NCI-H187 treated with DMSO at 0.1 percent for 48 hours (cell line): Measurements from ENCODE around the gene NCAM1.
"Not testable (repeated sequence)": the region's sequence is repeated elsewhere in the genome, so short reads cannot be mapped to it uniquely, and the experiment has no call there.

Experiments
- DNase-seq: peaks from one replicate; lab custom pipeline; 2025; lab: John Stamatoyannopoulos, UW

The NCAM1 gene

DNA sequence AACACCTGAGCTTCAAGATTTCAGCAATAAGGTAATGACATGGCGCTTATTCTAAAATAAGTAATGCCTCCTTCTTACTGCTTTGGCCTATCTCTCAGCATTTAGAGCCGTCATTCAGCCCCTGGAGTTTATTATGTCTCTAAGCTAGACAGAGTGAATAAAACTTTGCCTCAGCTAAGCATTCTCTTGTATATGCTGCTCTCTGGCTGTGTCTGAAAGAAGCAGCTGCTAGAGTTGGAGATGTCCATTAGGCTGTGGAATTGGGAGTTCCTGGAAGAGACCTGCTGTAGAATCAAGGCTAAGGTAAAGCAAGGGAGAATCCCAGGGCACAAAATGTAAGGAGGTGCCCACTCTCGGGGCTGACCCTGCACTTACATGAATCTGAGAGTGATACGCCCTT lies 317.7 kb downstream of the NCAM1 start:
- no peak for DNase-seq

DNA sequence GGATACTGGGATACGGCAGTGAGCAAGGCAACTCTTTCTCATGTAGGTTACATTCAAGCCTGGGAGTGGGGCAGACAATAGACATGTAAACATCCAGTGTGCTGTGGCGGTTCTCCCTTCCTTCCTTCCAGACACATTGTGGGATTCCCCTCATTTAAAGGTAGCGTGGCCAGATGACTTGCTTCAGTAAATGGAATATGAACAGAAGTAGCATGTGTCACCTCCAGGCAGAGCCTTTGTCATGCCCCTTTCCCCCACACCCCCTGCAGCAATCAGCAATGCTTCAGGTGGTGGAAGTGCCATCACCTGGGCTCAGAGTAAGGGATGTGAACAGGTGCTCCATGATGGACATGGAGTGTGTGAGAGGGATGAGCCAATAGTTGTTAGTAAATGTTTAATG lies 318.4 kb downstream of the NCAM1 start:
- DNase-seq = no peak

DNA sequence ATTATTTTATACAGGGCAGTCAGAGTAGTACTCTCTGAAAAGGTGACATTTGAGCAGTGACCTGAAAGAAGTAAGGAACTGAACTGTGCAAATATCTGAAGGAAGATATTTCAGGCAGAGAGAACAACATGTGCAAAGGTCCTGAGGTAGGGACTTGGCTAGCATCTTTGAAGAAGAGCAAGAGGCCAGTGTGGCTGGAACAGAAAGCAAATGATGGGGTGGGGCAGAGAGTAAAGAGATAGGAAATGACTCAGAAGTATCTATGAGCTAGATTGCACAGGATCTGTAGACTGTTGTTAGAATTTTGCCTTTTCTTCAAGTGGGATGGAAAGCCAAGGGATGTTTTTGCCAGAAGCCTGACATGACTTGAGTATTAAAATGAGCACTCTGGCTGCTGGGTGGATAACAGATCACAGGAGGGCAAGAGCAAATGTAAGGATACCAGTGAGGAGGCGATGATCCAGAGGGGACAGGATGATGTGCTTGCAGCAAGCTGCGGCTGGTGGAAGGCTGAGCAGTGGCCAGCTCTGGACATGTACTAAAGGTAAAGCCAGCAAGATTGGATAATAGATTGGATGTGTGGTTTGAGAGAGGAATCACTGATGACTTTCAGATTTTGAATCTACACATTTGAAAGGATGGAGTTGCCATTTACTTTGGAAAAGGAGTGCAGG lies 320.0 kb downstream of the NCAM1 start:
- DNase-seq = no peak

DNA sequence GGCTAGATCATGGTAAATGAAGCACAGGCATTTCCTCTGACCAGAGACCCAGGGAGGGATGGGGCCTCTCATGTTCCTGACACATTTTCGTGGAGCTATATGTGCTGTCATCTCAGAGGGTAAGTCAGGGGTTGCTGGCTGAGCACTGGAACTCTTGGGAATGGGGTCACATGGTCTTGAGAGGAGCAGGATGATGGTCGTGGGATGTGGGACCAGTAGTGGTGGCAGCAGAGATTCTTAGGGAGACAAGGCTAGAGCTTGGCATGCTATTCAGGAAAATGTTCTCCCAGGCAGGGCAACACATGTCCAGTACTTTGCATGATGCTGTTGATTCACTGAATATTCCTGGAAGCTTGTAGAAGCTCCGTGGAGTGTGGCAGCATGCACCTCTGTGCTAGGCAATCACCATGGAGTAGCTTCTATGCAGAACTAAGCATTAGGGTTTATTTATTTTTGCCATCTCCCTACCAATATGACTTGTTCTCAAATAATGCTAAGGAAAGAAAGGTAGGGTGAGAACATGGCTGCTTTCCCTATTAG lies 321.7 kb downstream of the NCAM1 start:
- DNase-seq = no peak

DNA sequence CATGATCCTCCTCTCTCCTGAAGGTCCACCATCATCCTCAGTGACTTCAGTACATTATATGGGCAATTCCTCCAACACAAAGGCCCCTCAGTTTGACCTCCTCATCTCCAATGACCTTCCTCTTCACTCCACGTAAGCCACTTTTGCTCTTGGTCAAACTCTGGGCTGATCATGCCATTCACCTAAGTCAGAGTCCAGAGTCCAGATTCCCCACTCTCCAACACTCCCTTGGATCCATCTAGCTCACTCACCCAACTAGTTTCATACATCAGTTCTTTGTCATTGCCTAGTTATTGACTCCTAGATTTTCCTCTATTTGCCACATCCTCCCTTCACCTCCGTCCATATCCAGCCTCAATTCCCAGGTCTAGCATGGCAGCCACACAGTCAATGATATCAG lies 322.7 kb downstream of the NCAM1 start:
- no peak for DNase-seq

DNA sequence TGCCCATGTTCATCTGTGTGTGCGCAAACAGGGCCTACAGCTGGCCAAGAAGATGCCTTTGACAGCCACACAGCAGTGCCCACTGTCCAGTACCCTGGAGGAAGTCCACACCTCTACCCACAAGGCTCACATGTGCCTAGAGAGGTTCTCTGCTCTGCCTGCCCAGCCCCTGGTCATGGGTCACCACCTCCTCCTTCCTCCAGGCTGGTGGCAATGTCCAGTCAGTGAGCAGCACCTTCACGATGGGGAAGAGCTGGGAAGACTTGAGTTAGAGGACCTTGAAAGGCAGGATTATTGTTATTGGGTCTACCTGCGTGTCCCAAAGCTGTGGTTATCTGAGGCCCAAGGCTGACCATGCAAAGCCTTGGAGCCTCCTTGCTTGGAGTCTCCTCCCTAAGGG lies 324.8 kb downstream of the NCAM1 start:
- DNase-seq = no peak

DNA sequence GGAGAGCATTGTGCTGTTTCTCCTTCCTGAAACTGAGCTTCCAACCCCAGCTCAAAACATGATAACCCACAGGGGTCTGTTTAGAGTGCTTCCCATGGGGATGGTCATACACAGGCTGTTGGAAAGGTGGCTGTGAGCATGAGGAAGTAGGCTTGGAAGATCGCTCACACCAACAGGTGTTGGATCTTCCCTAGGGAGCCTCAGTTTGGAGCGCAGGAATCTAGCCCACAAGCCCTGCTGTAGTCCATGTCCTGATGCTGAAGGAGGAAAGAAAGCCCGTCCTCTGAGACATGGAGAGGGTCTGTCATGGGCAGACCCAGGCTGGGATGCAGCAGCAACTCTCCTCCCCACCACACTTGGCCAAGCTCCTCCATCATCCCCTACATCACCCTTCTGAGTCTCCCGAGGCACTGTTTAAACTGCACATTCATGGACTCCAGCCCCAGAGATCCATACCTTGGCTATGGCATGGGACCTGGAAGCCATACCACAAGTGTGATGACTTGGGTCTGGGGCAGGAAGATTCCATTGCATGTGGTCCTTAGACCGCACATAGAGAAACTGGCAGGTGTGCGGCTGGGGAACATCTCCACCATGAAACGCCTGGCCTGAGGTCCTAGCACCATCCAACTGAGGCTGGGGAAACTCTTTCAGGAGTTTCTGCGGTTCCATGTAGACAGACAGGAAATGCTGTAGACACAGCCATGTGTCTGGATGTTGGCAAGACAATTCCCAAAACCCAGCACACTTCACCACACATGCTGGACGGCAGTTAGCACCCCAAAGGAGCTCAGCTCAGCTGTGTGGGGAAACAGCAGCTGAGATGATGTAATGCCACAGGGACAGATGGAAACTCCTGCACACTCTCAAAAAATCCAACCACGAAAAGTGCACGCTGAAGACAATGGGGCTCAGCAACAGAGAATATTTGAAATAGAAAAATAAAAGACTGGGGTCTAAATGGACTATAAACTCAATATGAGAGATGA lies 325.6 kb downstream of the NCAM1 start:
- DNase-seq = no peak

DNA sequence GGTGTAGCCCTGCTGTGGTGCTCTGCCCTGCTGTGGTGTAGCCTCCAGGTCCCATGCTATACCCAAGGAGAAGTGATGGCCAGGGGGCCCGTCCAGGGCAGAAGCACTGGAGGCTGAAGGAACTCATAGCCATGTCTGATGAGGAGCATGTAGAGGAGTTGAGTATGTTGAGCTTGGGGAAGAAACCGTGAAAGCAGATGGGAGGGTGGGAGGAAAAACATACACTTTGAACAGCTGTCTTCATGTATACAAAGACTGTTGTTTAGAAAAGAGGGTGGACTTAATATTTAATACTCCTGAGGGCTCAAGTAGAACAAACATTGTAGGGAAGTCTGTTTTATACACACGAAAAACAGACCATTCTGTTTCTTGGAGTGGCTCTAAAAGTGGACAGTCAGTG lies 326.6 kb downstream of the NCAM1 start:
- no peak for DNase-seq

DNA sequence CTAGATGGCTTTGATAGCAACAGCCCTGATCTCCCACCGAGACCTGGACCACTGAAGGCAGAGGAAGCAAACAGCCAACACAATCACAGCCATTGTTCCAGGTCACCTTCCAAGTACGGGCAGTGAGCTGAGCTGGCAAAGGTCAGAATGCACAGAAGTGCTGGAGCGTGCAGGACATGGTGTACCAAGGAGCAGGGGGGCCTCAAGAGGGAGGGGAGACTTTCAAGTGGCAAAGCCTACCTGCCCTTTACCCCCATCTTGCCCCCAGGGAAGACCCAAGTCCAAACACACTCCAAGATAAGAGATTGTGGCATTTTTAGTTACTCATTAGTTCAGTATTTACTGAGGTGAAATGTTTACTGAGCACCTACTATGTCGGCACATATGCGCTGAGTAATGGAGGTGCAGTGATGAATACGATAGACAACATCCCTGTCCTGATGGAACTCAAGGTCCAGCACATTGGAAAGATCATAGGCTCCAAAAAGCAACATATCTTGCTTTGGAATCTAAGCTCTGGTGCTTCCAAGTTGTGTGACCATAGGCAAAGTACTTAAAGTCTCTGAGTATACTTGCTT lies 327.2 kb downstream of the NCAM1 start:
- DNase-seq = no peak

DNA sequence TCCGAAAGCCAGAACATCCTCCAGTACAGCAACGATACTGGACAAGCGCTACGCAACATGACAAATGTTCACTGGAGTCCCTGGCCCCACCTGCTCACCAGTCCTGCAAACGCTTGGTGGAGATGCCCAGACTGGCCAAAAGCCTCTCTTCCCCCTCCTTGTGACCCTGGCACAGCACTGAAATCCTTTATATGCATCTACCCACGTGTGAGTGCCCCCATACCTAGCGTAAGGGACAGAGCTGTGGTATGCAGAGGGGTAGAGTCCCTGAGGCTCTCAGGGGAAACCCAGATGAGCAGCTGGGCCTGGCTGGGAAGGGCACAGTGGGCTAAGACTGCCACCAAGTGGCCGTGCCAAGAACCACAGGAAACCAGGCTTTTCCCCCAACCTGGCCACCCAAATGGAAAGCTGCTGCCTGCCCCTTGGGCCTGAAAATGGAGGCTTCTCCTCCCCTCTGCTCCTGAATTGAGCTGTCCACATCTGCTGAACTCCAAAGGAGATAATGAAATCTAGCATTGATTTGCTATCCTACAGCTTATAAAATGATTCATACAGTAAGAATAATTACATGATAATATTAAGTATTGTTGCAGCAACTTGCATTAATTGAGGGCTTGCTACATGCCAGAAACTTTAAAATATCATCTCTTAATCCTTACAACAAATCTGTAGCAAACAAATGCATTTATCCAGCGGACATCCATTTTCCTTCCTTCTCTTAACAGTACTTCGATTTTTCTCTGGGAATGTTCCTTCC lies 328.4 kb downstream of the NCAM1 start:
- DNase-seq = no peak

DNA sequence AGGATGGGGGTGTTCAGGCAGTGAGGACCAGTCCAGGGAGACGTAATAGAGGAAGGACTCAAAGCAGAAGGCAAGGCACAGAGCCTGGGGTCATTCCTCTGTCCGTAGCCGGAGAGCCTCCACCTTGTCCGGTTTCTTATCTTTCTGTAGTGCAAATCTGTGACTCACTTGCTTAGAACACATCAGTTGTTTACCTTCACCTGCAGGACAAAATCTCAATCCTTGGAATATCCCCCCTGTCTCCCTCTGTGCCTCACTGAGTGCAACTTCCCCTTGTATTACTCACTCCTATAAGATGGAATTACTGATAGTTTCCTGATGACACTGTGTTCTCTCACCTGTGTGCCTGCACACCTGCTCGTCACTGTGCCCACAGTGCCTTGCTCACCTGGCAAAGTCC lies 332.7 kb downstream of the NCAM1 start:
- no peak for DNase-seq

DNA sequence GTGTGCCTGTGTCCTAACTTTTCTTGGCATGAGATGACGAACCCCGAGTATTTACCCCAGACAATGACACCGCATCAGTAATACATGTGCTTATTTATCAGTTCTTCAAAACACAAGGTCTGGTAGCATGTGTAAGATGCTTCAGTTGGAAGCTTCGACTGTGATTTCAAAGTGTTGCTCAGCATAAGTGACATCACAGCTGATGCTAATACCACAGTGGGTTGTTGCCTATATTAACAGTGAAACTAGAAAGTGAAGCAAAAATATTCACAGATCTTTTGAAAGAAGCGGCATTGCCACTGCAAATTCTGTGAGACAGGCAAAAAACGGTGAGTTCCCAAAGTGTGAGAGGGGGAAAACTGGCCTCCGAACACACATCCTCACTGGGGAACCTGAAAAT lies 334.8 kb downstream of the NCAM1 start:
- no peak for DNase-seq

DNA sequence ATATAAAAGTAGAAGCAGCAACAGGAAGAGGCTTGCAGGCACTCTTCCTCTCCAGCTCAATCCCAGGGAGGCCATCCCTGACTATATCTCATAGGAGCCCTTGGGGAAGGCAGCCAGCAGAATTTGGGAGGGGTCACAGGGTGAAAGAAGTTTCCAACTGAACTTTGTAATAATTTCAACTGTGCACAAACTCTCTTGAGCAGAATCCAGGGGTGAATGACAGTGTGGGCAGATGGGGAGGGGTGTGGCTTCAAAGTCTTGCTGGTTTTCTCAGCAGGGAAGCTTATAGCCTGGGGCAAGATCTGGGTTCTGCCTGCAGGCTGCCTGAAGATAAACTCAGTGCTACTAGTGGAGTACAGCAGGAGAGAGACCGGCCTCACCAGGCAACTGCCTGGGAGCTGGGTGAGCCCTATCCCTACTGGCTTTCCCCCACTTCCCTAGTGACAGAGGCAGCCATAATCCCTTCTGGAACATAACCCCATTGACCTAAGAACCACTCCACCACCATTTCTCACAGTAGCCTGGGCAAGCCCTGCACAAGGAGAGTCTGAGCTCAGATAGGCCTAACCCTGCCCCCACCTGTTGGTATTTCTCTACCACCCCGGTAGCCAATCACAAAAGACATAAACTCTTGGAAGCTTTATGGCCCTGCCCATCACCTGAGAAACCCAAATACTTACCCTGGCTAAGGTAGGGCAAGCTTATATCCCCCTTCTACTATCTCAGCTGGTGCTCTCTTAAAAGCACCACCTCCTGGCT lies 335.4 kb downstream of the NCAM1 start:
- DNase-seq = no peak

DNA sequence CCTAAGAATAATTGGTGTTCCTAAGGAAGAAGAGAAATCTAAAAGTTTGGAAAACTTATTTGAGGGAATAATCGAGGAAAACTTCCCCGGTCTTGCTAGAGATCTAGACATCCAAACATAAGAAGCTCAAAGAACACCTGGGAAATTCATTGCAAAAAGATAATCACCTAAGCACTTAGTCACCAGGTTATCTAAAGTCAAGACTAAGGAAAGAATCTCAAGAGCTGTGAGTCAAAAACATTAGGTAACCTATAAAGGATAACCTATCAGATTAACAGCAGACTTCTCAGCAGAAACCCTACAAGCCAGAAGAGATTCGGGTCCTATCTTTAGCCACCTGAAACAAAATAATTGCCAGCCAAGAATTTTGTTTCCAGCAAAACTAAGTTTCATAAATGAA lies 337.3 kb downstream of the NCAM1 start:
- DNase-seq = not testable (repeated sequence)

DNA sequence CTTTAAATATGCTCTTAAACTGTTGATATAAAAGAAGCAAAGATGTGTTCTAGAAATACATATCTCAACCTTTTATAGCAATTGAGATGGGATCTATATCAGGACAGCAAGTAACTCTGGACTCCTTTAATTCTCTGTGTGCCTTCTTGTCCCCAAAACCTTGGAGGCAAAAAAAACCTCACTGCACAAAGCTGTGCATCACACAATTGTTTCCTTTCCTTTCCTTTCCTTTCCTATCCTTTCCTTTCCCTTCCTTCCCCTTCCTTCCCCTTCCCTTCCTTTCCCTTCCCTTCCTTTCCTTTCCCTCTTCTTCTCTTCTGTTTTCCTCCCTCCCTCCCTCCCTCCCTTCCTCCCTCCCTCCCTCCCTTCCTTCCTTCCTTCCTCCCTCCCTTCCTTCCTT lies 343.7 kb downstream of the NCAM1 start:
- no peak for DNase-seq

DNA sequence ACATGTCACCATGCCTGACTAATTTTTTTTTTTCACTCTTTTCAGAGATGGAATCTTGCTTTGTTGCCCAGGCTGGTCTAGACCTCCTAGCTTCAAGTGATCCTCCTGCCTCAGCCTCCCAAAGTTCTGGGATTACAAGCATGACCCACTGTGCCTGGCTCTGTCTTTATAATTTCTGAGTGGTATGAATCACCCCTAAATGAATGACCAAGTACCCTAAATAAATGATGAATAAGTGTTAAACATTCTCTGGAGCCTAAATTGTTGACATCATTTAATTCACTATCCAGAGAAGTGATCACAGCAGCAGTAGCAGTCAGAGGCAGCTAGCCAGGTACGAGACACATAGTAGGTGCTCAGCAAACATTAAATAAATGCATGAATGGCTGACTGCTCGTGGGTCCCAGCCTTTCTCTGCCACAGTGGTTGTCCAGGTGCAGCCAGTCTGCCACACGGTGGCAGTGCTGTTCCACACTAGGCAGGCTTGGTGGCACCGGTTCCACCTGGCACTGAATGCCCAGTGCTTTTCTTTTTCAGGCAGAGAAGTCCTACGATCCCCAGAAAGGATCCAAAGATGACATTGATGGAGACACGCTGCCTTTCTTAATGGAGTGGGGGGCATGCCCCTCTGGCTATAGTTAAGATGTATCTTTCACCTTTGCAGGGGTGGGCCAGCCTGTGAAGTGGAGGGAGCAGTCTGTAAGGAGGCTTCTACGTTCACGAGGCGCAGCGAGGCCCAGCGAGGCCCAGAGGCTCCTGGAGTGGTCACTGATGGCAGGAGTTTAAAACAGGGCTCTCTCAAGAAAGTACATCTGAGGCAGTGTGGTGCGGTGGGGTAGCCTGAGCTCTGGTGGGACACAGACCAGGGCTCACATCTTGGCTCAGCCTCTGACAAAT lies 344.5 kb downstream of the NCAM1 start:
- no peak for DNase-seq

DNA sequence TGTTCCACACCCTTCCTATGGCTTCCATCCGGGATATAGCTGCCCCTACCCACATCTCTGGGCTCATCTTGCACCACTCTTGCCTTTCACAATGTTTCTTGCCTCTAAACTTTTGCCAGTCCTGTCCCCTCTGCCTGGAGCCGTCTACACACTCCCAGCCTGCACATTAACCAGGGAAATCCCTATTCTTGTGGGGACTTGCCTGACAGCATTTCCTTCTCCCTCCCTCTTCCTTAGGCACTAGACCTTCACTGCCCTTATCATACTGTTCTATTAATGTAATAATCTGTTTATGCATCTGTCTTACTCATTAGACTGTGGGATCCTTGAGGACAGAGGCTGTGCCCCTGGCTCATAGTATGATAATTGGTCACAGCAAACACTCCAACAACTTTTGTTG lies 347.4 kb downstream of the NCAM1 start:
- no peak for DNase-seq

DNA sequence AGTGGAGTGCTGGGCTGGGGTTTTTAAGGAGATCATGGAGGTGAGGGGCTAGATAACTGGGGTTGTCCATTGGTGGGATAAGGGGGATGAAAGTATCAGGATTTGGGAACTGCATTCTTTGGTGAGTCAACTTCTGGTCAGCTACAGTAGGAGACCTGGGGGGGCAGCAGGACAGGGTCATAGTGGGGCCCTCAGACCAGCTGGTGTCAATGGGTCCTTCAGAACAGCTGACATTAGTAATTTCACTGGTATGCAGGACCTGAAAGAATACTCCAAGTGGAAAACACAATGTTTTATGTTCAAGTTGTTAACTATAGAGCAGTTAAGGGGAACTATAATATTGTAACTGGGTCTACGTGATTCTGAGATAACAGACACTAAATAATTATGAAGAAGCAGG lies 350.3 kb downstream of the NCAM1 start:
- no peak for DNase-seq

DNA sequence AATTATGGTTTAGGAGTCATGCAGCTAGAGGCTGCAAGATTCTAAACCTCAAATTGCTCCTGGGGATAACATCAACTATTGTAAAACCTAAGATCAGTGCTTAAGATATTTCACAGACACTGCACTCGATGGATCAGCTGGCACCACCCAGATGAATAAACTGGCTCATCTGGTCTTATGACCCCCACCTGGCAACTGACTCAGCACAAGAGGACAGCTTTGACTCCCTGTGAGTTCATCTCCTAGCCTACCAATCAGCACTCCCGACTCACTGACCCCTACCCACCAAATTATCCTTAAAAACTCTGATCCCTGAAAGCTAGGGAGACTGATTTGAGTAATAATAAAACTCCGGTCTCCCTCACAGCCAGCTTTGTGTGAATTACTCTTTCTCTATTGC lies 352.4 kb downstream of the NCAM1 start:
- no peak for DNase-seq

DNA sequence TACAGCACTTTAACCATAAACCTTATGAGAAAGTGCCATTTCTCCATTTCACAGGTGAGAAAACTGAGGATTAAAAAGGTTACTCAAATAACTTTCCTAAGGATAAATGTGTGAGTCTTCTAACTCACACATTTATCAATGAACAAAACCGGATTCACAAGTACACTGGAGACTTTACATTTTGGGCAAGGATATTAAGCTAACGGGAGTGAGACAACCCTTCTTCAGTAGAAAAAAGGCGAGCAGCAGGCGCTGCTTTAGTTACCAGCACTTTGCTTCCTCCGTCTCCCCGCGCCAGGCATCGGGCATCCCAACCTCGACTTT lies 352.8 kb downstream of the NCAM1 start:
- DNase-seq = no peak
